ENCODE measurements around the gene GNA14. TPM values are rescaled to one million over a fixed set of nuclear protein-coding genes. Genes with fewer than 3 reads are reported as not detected.

The GNA14 gene
- total RNA-seq, 4 donors from 2014 or later = 2.8 to 7.4 (median 4.5) TPM

DNA sequence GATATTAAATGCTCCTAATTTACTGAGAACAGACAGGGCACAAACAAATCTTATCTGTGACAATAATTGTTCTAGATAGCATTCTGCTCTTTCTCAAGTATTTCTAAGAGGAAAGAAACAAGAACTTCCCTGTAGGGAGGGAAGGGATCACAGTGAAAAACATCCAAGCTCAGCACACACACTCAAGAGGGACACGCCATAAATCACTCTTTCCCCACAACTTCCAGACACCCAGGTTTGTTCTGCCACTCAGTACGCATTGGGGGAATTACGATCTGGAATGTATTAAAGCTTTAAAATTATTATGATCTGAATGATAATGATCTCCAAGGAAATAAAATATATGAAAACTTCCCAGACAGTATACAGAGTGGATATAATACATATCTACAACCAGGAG is 221.4 kb downstream of the GNA14 start:
- no peak for TF ChIP-seq CTCF (IDR thresholded peaks at IDR 0.05)
- no peak for DNase-seq (ENCODE audit: low spot score)
- no peak for ATAC-seq (ENCODE audit: low FRiP score)

DNA sequence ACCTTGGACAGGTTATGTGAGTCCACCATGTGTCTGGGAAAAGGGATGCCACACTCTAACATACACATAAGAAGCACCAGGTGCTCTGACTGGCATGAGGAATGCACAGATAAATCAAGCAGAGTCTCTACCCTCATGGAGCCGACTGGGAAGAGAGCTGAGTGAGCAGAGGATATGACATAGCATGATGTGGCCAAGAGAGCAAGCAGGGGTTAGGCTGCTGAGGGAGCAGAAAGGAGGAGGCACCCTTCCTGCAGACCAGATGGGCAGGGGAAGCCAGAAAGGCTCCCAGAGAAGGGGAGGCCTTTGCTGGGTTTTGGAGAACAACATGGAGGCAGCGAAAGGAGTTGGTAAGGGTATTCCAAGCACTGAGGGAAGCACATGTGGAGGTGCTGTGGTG is 223.1 kb downstream of the GNA14 start:
- ATAC-seq (ENCODE audit: low FRiP score) (no peak), DNase-seq (ENCODE audit: low spot score) (no peak)
- no peak for TF ChIP-seq CTCF (IDR thresholded peaks at IDR 0.05)

- DNase-seq (ENCODE audit: low spot score) (no peak), ATAC-seq (ENCODE audit: low FRiP score) (no peak)
- no peak for TF ChIP-seq CTCF (IDR thresholded peaks at IDR 0.05)
Observed at GRCh38 chr9:77423841-77424240, 224.3 kb downstream of the GNA14 start.

DNA sequence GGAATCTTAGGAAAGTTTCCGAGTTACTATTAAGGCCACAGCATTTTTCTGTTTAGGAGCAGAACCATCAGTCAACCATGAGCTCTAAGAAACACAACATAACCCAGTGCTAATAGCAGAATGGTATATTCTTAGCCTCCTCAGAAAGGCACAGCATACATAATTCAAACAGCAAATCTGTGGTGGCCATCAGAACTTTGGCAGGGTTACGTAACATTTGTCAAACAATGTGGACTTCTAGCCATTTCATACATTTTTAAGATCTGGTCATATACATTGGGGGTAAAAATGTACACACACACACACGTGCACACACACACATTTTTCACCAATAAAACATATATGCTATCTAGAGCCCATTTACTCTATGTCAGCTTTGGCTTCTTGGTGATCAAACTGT is 225.2 kb downstream of the GNA14 start:
- no peak for ATAC-seq (ENCODE audit: low FRiP score)
- no peak for DNase-seq (ENCODE audit: low spot score)
- TF ChIP-seq CTCF (IDR thresholded peaks at IDR 0.05) = no peak

- no peak for ATAC-seq (ENCODE audit: low FRiP score)
- no peak for DNase-seq (ENCODE audit: low spot score)
- no peak for TF ChIP-seq CTCF (IDR thresholded peaks at IDR 0.05)
Observed at GRCh38 chr9:77421506-77422265, 226.4 kb downstream of the GNA14 start.

- TF ChIP-seq CTCF (IDR thresholded peaks at IDR 0.05) = no peak
- DNase-seq (ENCODE audit: low spot score) (no peak), ATAC-seq (ENCODE audit: low FRiP score) (no peak)
Observed at GRCh38 chr9:77420641-77421040, 227.5 kb downstream of the GNA14 start.

GRCh38 chr9:77418226-77418625 is 229.9 kb downstream of the GNA14 start:
- ATAC-seq (ENCODE audit: low FRiP score) (no peak), DNase-seq (ENCODE audit: low spot score) (no peak)
- TF ChIP-seq CTCF (IDR thresholded peaks at IDR 0.05) = no peak
